Effector memory CD4-positive, alpha-beta T cell (primary cell): Measurements from ENCODE around the gene KIFC1.

ENCODE experiments used
- DNase-seq, 3 donors: peaks; one replicate each; pipeline ENCODE4 v3.0.0-alpha.2; 2020
- H3K27ac ChIP-seq: 2 replicates; pipeline ENCODE4 v1.7.0; 2013; ENCODE audit warnings: mild to moderate bottlenecking, low read length, moderate library complexity; ENCODE audit not compliant: insufficient read depth, poor library complexity, severe bottlenecking
- H3K27me3 ChIP-seq: replicated peaks from 2 replicates; pipeline ENCODE4 v1.7.0; 2013; ENCODE audit warnings: mild to moderate bottlenecking, low read length; ENCODE audit not compliant: insufficient read depth, control insufficient read depth, poor library complexity, severe bottlenecking
- H3K36me3 ChIP-seq: 2 replicates; pipeline ENCODE4 v1.7.0; 2013; ENCODE audit warnings: mild to moderate bottlenecking, low read length, moderate library complexity; ENCODE audit not compliant: control insufficient read depth, insufficient read depth
- H3K4me1 ChIP-seq: 2 replicates; pipeline ENCODE4 v1.7.0; 2013; ENCODE audit warnings: low read length, mild to moderate bottlenecking; ENCODE audit not compliant: control insufficient read depth, insufficient read depth, poor library complexity, severe bottlenecking
- H3K4me3 ChIP-seq: 2 replicates; pipeline ENCODE4 v1.7.0; 2013; ENCODE audit warnings: low read length, low read depth, mild to moderate bottlenecking; ENCODE audit not compliant: insufficient read depth, poor library complexity, severe bottlenecking
- H3K9me3 ChIP-seq: 2 replicates; pipeline ENCODE4 v1.7.0; 2013; ENCODE audit warnings: mild to moderate bottlenecking, low read length, moderate library complexity; ENCODE audit not compliant: control insufficient read depth

Gene KIFC1

DNA sequence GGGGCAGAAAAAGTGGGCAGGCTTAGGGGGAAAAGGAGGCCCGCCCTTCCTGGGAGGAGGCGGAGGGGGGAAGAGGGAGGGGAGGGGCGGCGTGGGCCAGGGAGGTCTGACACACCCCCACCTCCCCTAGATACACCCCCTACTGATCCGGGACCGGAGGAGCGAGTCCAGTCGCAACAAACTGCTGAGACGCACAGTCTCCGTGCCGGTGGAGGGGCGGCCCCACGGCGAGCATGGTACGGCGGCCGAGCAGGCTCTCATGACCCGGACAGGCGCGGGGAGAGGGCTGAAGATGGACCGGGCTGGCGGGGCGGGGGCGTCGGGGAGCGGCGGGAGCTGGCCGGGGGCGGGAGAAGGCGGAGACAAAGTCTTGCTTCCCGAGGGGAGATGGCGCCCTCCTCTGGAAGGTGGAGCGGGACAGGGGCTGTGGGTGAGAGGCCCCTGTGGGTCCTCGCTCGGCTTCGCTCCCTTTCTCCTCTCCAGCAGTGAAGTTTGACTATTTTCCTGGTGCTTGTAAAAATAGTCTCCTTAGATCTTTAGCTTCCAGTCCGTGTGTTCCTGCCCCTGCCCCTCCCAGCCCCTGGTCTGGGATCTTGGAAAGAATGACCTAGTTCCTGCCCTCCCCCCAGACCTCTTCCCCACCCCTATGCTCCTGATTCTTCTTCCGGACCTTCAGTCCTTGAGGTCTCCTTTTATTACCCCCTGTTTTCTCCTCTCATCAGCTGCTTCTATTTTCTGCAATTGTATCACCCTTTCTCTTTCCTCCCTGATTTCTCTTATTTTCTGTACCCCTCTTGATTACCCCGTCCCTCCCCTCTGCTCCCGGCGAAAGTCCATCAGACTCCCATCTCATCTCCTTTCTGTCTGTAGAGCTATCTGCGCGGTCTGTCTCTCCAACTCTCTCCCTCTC is 34.3 kb downstream of the KIFC1 start:
- Histone ChIP-seq H3K36me3 (no peaks in the 10 kb centered on the region), H3K9me3 (no peaks in the 10 kb centered on the region), H3K27ac (peak overlapping the region; percentile 89), H3K4me1 (peaks cover 42% of the 10 kb centered on the region), H3K4me3 (peak overlapping the region; percentile 53), H3K27me3 (no peaks in the 10 kb centered on the region)
- DNase-seq, result peak; percentile 76 to 82 (median 79)

DNA sequence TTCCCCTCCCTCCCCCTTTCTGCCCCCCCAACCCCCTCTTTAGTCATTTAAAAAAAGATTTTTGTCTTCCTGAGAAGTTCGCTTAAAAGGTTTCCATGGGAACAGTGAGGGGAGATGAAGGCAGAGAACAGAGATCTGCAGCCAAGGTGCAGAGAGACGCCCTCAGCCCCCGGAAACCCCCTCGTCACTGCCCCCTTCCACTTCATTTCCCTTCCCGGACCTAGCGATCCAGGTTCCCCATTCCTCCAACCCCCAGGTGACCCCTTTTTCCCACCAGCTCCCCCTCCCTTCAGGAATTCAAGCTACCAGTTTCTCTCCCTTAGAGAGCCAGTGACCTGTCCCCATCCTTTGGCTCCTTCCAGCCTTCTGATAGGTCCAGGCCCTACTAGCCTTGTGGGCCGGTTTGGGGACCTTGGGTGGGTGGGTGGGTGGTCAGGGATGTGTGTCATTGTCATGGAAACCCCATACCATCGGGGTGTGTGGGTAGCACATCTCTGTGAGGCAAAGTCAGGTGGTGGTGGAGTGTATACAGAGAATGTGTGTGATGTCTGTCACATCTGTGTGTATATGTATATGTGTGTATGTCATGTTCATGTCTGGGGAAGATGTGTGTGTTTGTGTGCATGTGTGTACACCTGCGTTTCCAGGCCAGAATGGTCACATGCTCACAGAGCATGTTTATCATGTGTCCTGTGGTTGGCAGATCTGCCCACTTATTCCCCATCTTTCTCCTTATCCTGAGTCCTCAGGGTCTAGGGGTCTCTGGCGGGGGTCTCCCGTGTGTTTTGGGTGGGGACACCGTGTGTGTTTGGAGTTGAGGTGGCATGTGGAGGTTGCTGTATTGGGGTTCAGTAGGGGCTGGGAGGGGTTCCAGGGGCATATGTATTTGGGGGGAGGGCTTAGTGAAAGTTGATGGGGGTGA is 35.2 kb downstream of the KIFC1 start:
- Histone ChIP-seq H3K4me1 (peaks cover 51% of the 10 kb centered on the region), H3K27ac (peak overlapping the region; percentile 89), H3K36me3 (no peaks in the 10 kb centered on the region), H3K4me3 (peak overlapping the region; percentile 57), H3K27me3 (no peaks in the 10 kb centered on the region), H3K9me3 (no peaks in the 10 kb centered on the region)
- peak; percentile 45 to 51 (median 48) for DNase-seq

DNA sequence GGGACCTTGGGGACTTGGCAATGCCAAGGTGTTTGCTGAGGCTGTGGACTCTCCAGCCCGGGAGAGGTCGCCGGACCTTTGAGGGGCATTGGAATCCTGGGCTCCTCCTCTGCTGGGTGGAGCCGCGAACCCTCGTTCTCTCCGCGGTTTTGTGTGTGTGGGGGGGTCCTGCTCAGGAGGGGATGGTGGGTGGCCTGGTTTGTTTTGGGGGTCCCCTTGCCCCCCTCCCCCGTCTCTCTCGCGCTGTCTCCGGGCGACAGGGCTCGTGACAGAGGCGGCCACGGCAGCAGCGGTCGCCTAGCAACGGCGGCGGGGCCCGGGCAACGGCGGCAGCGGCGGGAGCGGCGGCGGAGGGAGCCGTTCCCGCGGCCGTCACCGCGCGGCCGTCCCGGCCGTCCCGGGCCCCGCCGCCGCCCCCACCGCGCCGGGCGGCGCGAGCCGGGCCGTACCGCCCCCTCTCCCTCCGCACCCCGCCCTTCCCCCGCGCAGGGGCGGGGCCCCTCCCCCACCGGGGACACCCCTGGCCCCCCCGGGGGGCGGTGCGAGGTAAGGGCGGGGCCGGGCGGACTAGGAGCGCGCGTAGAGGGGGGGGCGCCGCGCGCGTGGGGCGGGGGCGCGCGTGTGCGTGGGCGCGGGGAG is 36.1 kb downstream of the KIFC1 start:
- Histone ChIP-seq H3K27ac (peak overlapping the region; percentile 89), H3K36me3 (no peaks in the 10 kb centered on the region), H3K4me3 (peak overlapping the region; percentile 57), H3K9me3 (no peaks in the 10 kb centered on the region), H3K27me3 (no peaks in the 10 kb centered on the region), H3K4me1 (peaks cover 55% of the 10 kb centered on the region)
- DNase-seq, result peak; percentile 56 to 59 (median 57)

DNA sequence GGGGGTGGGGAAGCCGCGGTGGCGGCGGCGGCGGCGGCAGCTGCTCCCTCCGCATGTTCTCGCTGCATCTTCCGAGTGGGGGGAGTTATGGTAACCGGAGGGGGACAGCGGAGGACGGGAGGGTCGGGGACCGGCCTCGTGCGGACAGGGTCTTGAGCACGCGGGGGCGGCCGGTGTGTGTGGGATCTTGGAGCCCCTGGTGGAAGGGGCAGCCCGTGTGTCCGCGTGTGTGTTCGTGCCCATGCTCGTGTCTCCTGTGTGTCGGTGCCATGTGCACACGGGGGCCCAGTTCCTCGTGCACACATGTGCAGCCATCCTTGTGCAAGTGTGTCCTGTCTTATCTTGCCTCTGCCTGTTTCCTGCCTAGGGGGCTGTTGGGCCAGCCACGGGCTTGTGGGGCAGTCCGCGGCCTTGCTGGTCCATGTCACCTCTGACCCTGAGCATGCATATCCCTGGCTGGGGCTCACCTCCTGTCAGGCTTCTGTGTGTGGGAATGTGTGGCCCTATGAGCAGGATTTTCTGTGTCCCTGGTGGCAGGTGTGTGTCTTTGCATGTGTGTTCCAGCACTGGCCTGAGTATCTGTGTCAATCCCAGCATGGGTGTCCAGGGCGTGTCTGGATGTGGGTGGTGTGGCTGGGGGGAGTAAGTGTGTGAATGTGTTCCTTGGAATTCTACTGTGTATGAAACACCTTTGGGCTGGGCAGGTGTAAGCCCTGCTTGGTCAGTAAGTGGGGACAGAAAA is 36.8 kb downstream of the KIFC1 start:
- DNase-seq, result no peak
- Histone ChIP-seq H3K4me1 (peaks cover 55% of the 10 kb centered on the region), H3K27ac (peak overlapping the region; percentile 89), H3K9me3 (no peaks in the 10 kb centered on the region), H3K36me3 (no peaks in the 10 kb centered on the region), H3K27me3 (no peaks in the 10 kb centered on the region), H3K4me3 (peak overlapping the region; percentile 46)

DNA sequence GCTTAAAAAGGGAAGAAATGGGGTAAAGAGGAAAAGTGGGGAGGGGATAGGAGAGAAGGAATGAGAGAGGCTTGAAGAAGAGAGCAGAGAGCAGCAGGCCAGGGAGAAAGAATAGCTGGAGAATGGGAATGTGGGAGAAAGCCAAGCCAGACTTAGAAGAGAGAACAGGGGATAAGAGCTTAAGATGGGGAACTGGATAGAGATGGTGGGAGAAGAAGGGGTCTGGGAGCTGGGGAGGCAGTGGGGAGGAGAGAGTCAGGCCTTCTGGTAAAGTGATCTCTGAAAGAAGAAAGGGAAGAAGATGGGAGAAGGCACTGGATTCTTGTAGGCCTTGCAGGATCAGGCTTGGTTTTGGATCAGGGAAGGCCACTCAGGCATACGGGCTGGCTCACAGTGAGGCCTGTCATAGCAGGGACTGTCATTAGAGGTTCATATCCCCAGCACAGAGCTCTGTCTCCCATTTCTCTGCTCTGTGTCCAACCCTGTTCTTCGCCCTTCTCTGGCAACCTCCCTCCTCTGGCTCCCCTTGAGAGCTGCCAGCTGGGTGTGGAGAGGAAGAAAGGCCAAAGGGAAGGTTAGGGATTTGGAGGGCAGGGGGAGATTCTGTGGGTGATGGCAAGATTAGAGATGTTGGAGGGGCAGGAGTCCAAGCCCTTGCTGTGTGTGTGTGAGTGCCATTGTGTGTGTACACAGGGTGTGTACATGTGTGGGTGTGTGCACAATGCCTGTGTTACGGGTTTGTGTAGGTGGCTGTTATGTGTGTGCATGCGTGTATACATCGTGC is 37.5 kb downstream of the KIFC1 start:
- Histone ChIP-seq H3K27ac (peak overlapping the region; percentile 89), H3K4me3 (peak overlapping the region; percentile 46), H3K9me3 (no peaks in the 10 kb centered on the region), H3K27me3 (no peaks in the 10 kb centered on the region), H3K4me1 (peaks cover 55% of the 10 kb centered on the region), H3K36me3 (no peaks in the 10 kb centered on the region)
- no peak for DNase-seq

DNA sequence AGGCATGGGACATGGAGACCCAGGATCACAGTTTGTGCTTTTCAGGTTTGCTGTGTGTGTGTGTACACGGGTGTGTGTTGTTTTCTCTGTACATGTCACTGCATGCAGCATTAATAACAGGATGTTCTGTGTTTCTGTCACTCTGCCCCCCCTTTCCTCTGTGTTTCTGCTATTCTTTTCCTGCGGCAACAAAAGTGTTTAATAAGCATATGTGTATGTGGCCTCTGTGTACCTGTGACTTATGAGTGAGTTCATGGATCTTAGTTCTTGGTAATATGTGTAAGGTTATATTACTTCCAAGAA is 38.1 kb downstream of the KIFC1 start:
- peaks cover 55% of the 10 kb centered on the region for H3K4me1 ChIP-seq
- peak overlapping the region; percentile 89 for H3K27ac ChIP-seq
- no peak for DNase-seq
- H3K9me3 ChIP-seq, result no peaks in the 10 kb centered on the region
- no peaks in the 10 kb centered on the region for H3K27me3 ChIP-seq
- no peaks in the 10 kb centered on the region for H3K36me3 ChIP-seq
- peak overlapping the region; percentile 14 for H3K4me3 ChIP-seq

DNA sequence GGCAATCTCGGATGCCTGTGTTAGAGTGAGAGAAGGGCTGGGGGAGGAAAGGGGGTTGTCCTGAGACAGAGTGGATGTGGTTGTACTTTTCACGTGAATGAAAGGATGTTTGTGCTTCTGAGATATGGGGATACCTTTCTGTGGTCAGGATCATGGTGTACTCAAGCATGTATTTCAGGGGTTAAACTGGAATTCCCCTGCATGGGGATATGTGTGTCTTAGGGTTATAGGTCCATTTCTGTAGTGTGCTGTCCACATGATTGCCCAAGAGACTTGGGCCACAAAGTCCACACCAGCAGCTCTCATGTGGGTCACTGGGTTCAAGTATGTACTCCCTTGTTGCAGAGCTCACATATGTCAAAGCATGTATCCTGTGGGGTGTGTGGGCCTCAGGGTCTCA is 38.7 kb downstream of the KIFC1 start:
- DNase-seq, result no peak
- Histone ChIP-seq H3K4me1 (peaks cover 48% of the 10 kb centered on the region), H3K9me3 (no peaks in the 10 kb centered on the region), H3K27ac (peak overlapping the region; percentile 89), H3K4me3 (no peak overlapping the region), H3K36me3 (peaks cover 4% of the 10 kb centered on the region), H3K27me3 (no peaks in the 10 kb centered on the region)

DNA sequence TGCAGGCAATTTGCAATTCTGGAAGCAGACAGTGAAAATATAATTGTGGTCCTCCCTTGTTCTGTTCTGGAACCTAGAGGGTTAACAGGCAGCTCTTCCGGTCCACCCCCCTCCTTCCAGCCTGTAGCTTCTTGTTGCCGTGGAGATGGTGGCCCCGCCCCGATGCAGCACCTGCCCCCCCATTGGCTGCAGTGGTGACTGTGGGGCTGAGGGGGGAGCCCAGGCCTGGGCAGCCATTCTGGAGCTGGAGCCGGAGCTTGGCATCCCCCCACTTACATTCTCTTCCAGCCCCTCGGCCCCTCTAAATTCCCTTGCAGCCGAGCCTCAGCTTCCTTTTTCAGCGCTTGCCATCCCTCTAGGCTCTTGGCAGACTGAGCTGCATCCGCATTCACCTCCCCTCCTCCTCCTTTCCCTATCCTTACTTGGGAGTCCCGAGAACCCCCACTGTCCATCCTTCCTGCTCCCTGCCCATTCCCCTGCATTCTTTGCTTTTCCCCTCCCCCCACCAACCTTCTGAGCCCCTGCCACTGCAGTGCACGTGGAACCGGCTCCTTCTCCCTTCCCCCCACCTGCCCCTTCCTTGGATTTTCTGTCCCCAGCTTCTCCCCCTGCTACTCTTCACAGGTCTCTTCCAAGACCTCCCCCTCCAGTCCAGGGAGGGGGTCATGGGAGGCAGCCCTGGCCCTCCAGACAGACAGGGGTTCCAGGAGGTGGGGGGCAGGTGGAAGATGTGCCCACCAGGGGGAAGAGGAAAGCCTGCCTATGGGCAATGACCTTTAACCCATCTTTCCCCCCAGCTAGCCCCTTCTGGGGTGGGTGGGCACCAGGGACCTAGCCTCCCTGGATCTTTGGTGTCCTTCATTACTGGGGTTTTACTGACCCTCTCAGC is 39.6 kb downstream of the KIFC1 start:
- DNase-seq, result peak; percentile 68 to 76 (median 73)
- Histone ChIP-seq H3K4me1 (peaks cover 46% of the 10 kb centered on the region), H3K9me3 (no peaks in the 10 kb centered on the region), H3K36me3 (peaks cover 13% of the 10 kb centered on the region), H3K27me3 (no peaks in the 10 kb centered on the region), H3K4me3 (peak overlapping the region; percentile 46), H3K27ac (peak overlapping the region; percentile 89)
